NOMO-1 treated with DMSO at 0.1 percent for 48 hours (cell line): Measurements from ENCODE around the gene MYOCD.
A peak's percentile ranks its signal among the peaks of the same experiment; 100 is the strongest.

Experiments
- DNase-seq: peaks from one replicate; lab custom pipeline; 2025; ENCODE audit not compliant: unreplicated experiment; lab: John Stamatoyannopoulos, UW

Gene MYOCD

GRCh38 chr17:12640364-12640763 lies 25.3 kb upstream of the MYOCD start:
- peak; percentile 22 for DNase-seq

- no peak for DNase-seq
Observed at GRCh38 chr17:12641084-12641483, 24.6 kb upstream of the MYOCD start.

- no peak for DNase-seq
Observed at GRCh38 chr17:12642034-12642433, 23.7 kb upstream of the MYOCD start.

- DNase-seq: no peak
Observed at GRCh38 chr17:12643822-12644221, 21.9 kb upstream of the MYOCD start.

- no peak for DNase-seq
Observed at GRCh38 chr17:12644623-12645022, 21.1 kb upstream of the MYOCD start.

- peak; percentile 78 for DNase-seq
Observed at GRCh38 chr17:12646761-12647422, 18.8 kb upstream of the MYOCD start.

- no peak for DNase-seq
Observed at GRCh38 chr17:12648498-12648897, 17.2 kb upstream of the MYOCD start.

- no peak for DNase-seq
Observed at GRCh38 chr17:12655936-12656335, 9.8 kb upstream of the MYOCD start.

GRCh38 chr17:12656354-12656753 lies 9.3 kb upstream of the MYOCD start:
- no peak for DNase-seq

GRCh38 chr17:12659500-12659899 lies 6.2 kb upstream of the MYOCD start:
- DNase-seq: no peak

- DNase-seq: no peak
Observed at GRCh38 chr17:12664252-12664651, 1.4 kb upstream of the MYOCD start.

GRCh38 chr17:12664894-12665262 lies 812 bp upstream of the MYOCD start:
- DNase-seq: no peak

- no peak for DNase-seq
Observed at GRCh38 chr17:12666718-12667117, 1.0 kb downstream of the MYOCD start.

- DNase-seq: no peak
Observed at GRCh38 chr17:12667299-12667958, 1.7 kb downstream of the MYOCD start.

- no peak for DNase-seq
Observed at GRCh38 chr17:12671906-12672305, 6.2 kb downstream of the MYOCD start.

- no peak for DNase-seq
Observed at GRCh38 chr17:12672947-12673346, 7.3 kb downstream of the MYOCD start.

- peak; percentile 57 for DNase-seq
Observed at GRCh38 chr17:12673788-12674187, 8.1 kb downstream of the MYOCD start.

- DNase-seq: no peak
Observed at GRCh38 chr17:12680407-12680897, 14.8 kb downstream of the MYOCD start.

GRCh38 chr17:12680993-12681392 lies 15.3 kb downstream of the MYOCD start:
- DNase-seq: no peak

- no peak for DNase-seq
Observed at GRCh38 chr17:12683299-12683698, 17.6 kb downstream of the MYOCD start.

- DNase-seq: no peak
Observed at GRCh38 chr17:12686486-12686885, 20.8 kb downstream of the MYOCD start.

- no peak for DNase-seq
Observed at GRCh38 chr17:12688382-12688781, 22.7 kb downstream of the MYOCD start.

GRCh38 chr17:12691173-12691572 lies 25.5 kb downstream of the MYOCD start:
- no peak for DNase-seq
